Liver (tissue), 9 donors: ENCODE results near the gene PATJ. TPM values are rescaled to one million over a fixed set of nuclear protein-coding genes. Genes with fewer than 3 reads are reported as not detected.

Source experiments
- DNase-seq: peaks from one replicate; pipeline ENCODE4 v3.0.0-alpha.2; 2017; ENCODE audit warnings: low spot score
- H3K27ac ChIP-seq, 2 donors: one replicate each; pipeline ENCODE4 v1.7.0; 2013; ENCODE audit warnings: inconsistent platforms in 2 of 2, low read length in 2 of 2, control low read depth in 1 of 2, low read depth in 1 of 2, mild to moderate bottlenecking in 1 of 2
- H3K27me3 ChIP-seq, 4 donors: one replicate each; pipeline versions ENCODE4 v1.6.1 to v1.7.0; 2013; ENCODE audit warnings: low read length in 3 of 4, inconsistent platforms in 1 of 4, mild to moderate bottlenecking in 1 of 4, moderate library complexity in 1 of 4; ENCODE audit not compliant: control insufficient read depth in 4 of 4, insufficient read depth in 4 of 4
- H3K36me3 ChIP-seq, 4 donors: one replicate each; pipeline versions ENCODE4 v1.6.1 to v1.7.0; 2013; ENCODE audit warnings: low read length in 3 of 4, mild to moderate bottlenecking in 3 of 4, low read depth in 1 of 4, moderate library complexity in 1 of 4; ENCODE audit not compliant: control insufficient read depth in 4 of 4, insufficient read depth in 3 of 4
- H3K4me1 ChIP-seq, 4 donors: one replicate each; pipeline versions ENCODE4 v1.6.1 to v1.7.0; 2013; ENCODE audit warnings: low read length in 3 of 4, mild to moderate bottlenecking in 3 of 4, moderate library complexity in 1 of 4; ENCODE audit not compliant: control insufficient read depth in 4 of 4, insufficient read depth in 4 of 4
- H3K4me3 ChIP-seq, 3 donors: one replicate each; pipeline versions ENCODE4 v1.6.1 to v1.7.0; 2013; ENCODE audit warnings: low read length in 3 of 3, control low read depth in 1 of 3, low read depth in 1 of 3, mild to moderate bottlenecking in 1 of 3
- H3K9ac ChIP-seq, 2 donors: one replicate each; pipeline ENCODE4 v1.7.0; 2013; ENCODE audit warnings: low read length in 2 of 2, mild to moderate bottlenecking in 2 of 2, moderate library complexity in 2 of 2, control low read depth in 1 of 2, low read depth in 1 of 2
- H3K9me3 ChIP-seq, 4 donors: one replicate each; pipeline versions ENCODE4 v1.6.1 to v1.7.0; 2013; ENCODE audit warnings: low read length in 3 of 4; ENCODE audit not compliant: control insufficient read depth in 4 of 4
- EGR1 ChIP-seq, 2 donors: IDR thresholded peaks; 2 replicates each; pipeline ENCODE4 v1.6.1; 2016 to 2018; ENCODE audit warnings: antibody characterized with exemption in 2 of 2, low read depth in 2 of 2
- FOXA1 ChIP-seq: IDR thresholded peaks from 2 replicates; pipeline ENCODE4 v1.6.1; 2016; ENCODE audit warnings: antibody characterized with exemption
- FOXA2 ChIP-seq: IDR thresholded peaks from 2 replicates; pipeline ENCODE4 v1.6.1; 2016; ENCODE audit warnings: antibody characterized with exemption
- GABPA ChIP-seq, 2 donors: IDR thresholded peaks in 1 of 2; conservative IDR thresholded peaks in 1 of 2; 2 replicates each; pipeline ENCODE4 v1.6.1; 2016; ENCODE audit warnings: antibody characterized with exemption in 2 of 2, mild to moderate bottlenecking in 1 of 2, moderate library complexity in 1 of 2
- HNF4A ChIP-seq, 2 donors: conservative IDR thresholded peaks; 2 replicates each; pipeline ENCODE4 v1.6.1; 2016; ENCODE audit warnings: antibody characterized with exemption in 2 of 2, mild to moderate bottlenecking in 2 of 2
- HNF4G ChIP-seq: IDR thresholded peaks from 2 replicates; pipeline ENCODE4 v1.6.1; 2016; ENCODE audit warnings: antibody characterized with exemption
- NR2F2 ChIP-seq: IDR thresholded peaks from 2 replicates; pipeline ENCODE4 v1.6.1; 2016; ENCODE audit warnings: antibody characterized with exemption
- RAD21 ChIP-seq, 2 donors: IDR thresholded peaks; 2 replicates each; pipeline ENCODE4 v1.6.1; 2016; ENCODE audit warnings: antibody characterized with exemption in 2 of 2, mild to moderate bottlenecking in 2 of 2
- RXRA ChIP-seq, 2 donors: IDR thresholded peaks; 2 replicates each; pipeline ENCODE4 v1.6.1; 2017 to 2018; ENCODE audit warnings: antibody characterized with exemption in 2 of 2, mild to moderate bottlenecking in 1 of 2
- TAF1 ChIP-seq: conservative IDR thresholded peaks from 2 replicates; pipeline ENCODE4 v1.6.1; 2016; ENCODE audit warnings: antibody characterized with exemption, mild to moderate bottlenecking
- WGBS: extraction: QIAGEN DNeasy Blood & Tissue Kit; methylation state at CpG from one replicate; pipeline ENCODE4 v1.1.7; 2013; 5-methylcytosine and 5-hydroxymethylcytosine counted together
- polyA plus RNA-seq, 2 donors: library from polyadenylated mRNA; stranded (reverse) in 1 of 2; unstranded in 1 of 2; fragments of 200-250 nt in 1 of 2; fragments of >200 nt in 1 of 2; fragmentation: Nextera tagmentation in 1 of 2; extraction: Ambion mirVana in 1 of 2; gene quantifications; one replicate each; pipeline versions ENCODE4 v1.2.1 to v1.2.3, GENCODE V29; 2013 to 2015
- total RNA-seq, 2 donors: library from RNA; depleted of rRNA; stranded (reverse); fragments of >200 nt; gene quantifications; one replicate each; pipeline ENCODE4 v1.2.3, GENCODE V29; 2014
- TF ChIP-seq, protein P1 (sequence below): IDR thresholded peaks from 2 replicates; pipeline ENCODE4 v1.6.1; 2016; ENCODE audit warnings: antibody characterized with exemption
- TF ChIP-seq, protein P2 (sequence below): IDR thresholded peaks from 2 replicates; pipeline ENCODE4 v1.6.1; 2016; ENCODE audit warnings: antibody characterized with exemption, mild to moderate bottlenecking
- TF ChIP-seq, protein P3 (sequence below): IDR thresholded peaks from 2 replicates; pipeline ENCODE4 v1.6.1; 2016; ENCODE audit warnings: antibody characterized with exemption
- TF ChIP-seq, protein P4 (sequence below): fragments of 150-350 bp; IDR thresholded peaks from 2 replicates; pipeline ENCODE4 v1.5.1; 2017; ENCODE audit warnings: improper control_type of control experiment, low read depth, low read length; ENCODE audit not compliant: missing input control
- donor health status: healthy.
- donor health status: healthy.
- donor health status: healthy.
- donor health status: healthy.
- donor health status: healthy.

The PATJ gene
- total and polyA plus RNA-seq, 4 donors = 5.7 to 29.8 (median 9.0) TPM

DNA sequence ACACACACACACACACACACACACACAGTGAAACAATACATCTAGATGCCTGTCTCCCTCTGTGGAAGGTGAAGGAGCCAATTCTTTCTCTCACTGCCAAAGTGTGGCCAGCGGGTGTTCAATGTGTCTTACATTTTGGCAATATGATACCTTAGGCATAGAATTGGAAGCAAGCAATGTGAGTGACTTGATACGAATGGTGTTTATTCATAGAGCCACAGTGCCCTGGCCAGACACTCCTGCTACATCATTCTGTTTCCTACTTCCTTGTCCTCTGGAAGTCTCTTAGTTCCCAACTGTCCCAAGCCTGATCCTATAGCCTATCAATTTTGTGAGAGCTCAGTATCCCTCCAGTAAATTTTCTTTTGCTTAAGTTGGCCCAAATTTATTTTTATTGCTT lies 282.4 kb downstream of the PATJ start:
- 95% methylated on average over 2 of the region's 2 CpGs for WGBS
- TF ChIP-seq NR2F2 (no peak), FOXA2 (no peak), TAF1 (no peak), RAD21 (IDR thresholded peaks at IDR 0.05) (no peak), RXRA (IDR thresholded peaks at IDR 0.05) (no peak)
- TF ChIP-seq, protein P1, sequence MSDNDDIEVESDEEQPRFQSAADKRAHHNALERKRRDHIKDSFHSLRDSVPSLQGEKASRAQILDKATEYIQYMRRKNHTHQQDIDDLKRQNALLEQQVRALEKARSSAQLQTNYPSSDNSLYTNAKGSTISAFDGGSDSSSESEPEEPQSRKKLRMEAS = no peak
- Histone ChIP-seq H3K36me3 (peaks cover 0 to 6% (median 0%) of the 10 kb centered on the region in 4 donors), H3K4me1 (no peaks in the 10 kb centered on the region), H3K4me3 (no peak overlapping the region), H3K9me3 (peaks cover 0 to 5% (median under 1%) of the 10 kb centered on the region in 4 donors), H3K27ac (no peak overlapping the region), H3K9ac (no peak overlapping the region), H3K27me3 (no peaks in the 10 kb centered on the region)
- no peak for DNase-seq

DNA sequence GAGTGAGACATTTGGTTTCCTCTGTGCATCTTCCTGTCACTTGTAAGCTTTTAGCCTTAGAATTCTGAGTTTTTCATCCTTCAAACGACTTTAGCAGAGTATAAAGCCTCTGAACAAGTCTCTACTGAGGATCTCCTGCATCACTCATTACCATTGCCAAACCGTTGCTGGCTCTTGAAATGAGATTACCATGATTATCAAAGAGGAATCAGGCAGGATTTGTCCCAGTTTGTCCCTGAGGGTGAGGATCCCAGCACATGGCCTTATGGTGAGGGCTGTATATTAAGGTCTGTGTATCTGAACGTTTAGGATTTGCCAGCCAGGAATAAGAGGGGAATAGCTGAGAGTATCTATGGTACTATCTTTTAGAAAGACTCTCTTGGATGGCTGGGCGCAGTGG lies 282.9 kb downstream of the PATJ start:
- Histone ChIP-seq H3K27ac (no peak overlapping the region), H3K4me1 (no peaks in the 10 kb centered on the region), H3K36me3 (peaks cover 0 to 8% (median 0%) of the 10 kb centered on the region in 4 donors), H3K9me3 (peaks cover 0 to 5% (median under 1%) of the 10 kb centered on the region in 4 donors), H3K4me3 (no peak overlapping the region), H3K27me3 (no peaks in the 10 kb centered on the region), H3K9ac (no peak overlapping the region)
- TF ChIP-seq, protein P2, sequence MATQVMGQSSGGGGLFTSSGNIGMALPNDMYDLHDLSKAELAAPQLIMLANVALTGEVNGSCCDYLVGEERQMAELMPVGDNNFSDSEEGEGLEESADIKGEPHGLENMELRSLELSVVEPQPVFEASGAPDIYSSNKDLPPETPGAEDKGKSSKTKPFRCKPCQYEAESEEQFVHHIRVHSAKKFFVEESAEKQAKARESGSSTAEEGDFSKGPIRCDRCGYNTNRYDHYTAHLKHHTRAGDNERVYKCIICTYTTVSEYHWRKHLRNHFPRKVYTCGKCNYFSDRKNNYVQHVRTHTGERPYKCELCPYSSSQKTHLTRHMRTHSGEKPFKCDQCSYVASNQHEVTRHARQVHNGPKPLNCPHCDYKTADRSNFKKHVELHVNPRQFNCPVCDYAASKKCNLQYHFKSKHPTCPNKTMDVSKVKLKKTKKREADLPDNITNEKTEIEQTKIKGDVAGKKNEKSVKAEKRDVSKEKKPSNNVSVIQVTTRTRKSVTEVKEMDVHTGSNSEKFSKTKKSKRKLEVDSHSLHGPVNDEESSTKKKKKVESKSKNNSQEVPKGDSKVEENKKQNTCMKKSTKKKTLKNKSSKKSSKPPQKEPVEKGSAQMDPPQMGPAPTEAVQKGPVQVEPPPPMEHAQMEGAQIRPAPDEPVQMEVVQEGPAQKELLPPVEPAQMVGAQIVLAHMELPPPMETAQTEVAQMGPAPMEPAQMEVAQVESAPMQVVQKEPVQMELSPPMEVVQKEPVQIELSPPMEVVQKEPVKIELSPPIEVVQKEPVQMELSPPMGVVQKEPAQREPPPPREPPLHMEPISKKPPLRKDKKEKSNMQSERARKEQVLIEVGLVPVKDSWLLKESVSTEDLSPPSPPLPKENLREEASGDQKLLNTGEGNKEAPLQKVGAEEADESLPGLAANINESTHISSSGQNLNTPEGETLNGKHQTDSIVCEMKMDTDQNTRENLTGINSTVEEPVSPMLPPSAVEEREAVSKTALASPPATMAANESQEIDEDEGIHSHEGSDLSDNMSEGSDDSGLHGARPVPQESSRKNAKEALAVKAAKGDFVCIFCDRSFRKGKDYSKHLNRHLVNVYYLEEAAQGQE = no peak
- TF ChIP-seq RAD21 (IDR thresholded peaks at IDR 0.05) = no peak
- TF ChIP-seq NR2F2 = no peak
- TF ChIP-seq, protein P1 = no peak
- no peak for TF ChIP-seq GABPA (IDR thresholded peaks at IDR 0.05 in 1 of 2, conservative IDR thresholded peaks at IDR 0.05 in 1 of 2)
- TF ChIP-seq FOXA1 = no peak
- TF ChIP-seq EGR1 (IDR thresholded peaks at IDR 0.05; ENCODE audit: low read depth in 2 of 2) = no peak
- TF ChIP-seq, protein P3, sequence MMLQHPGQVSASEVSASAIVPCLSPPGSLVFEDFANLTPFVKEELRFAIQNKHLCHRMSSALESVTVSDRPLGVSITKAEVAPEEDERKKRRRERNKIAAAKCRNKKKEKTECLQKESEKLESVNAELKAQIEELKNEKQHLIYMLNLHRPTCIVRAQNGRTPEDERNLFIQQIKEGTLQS = no peak
- no peak for TF ChIP-seq HNF4A (conservative IDR thresholded peaks at IDR 0.05)
- TF ChIP-seq HNF4G = no peak
- 86% methylated on average over 4 of the region's 4 CpGs for WGBS
- no peak for DNase-seq

DNA sequence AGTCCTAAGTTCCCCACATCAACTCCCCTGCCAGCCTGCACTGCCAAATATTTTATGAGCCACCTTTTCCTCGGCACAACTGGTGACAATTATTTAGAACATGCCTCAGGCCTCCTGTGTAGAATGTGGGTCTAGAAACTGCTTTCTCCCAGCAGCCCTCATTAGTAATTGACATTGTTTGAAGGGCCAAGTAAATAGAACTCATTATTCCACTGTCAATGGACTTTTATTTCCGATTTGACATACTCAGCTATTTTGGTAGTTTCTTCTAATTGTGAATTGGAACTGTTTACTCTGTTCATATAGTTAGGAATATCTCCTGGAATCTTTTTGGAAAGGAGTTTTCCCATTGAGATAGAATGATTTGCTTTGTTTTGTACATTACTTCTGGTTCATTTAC lies 283.6 kb downstream of the PATJ start:
- H3K9ac ChIP-seq = no peak overlapping the region
- no peaks in the 10 kb centered on the region for H3K4me1 ChIP-seq
- peaks cover 0 to 8% (median 0%) of the 10 kb centered on the region in 4 donors for H3K36me3 ChIP-seq
- WGBS = 97% methylated on average over 2 of the region's 2 CpGs
- DNase-seq = no peak
- TF ChIP-seq NR2F2 (no peak), RXRA (IDR thresholded peaks at IDR 0.05) (no peak), EGR1 (IDR thresholded peaks at IDR 0.05; ENCODE audit: low read depth in 2 of 2) (no peak), TAF1 (no peak), HNF4G (no peak)
- TF ChIP-seq, protein P4, sequence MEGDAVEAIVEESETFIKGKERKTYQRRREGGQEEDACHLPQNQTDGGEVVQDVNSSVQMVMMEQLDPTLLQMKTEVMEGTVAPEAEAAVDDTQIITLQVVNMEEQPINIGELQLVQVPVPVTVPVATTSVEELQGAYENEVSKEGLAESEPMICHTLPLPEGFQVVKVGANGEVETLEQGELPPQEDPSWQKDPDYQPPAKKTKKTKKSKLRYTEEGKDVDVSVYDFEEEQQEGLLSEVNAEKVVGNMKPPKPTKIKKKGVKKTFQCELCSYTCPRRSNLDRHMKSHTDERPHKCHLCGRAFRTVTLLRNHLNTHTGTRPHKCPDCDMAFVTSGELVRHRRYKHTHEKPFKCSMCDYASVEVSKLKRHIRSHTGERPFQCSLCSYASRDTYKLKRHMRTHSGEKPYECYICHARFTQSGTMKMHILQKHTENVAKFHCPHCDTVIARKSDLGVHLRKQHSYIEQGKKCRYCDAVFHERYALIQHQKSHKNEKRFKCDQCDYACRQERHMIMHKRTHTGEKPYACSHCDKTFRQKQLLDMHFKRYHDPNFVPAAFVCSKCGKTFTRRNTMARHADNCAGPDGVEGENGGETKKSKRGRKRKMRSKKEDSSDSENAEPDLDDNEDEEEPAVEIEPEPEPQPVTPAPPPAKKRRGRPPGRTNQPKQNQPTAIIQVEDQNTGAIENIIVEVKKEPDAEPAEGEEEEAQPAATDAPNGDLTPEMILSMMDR = no peak
- H3K27me3 ChIP-seq = no peaks in the 10 kb centered on the region
- no peak overlapping the region for H3K27ac ChIP-seq
- H3K9me3 ChIP-seq = peaks cover 0 to 5% (median under 1%) of the 10 kb centered on the region in 4 donors
- H3K4me3 ChIP-seq = no peak overlapping the region
